Kidney (tissue), 14 donors: ENCODE data around the gene MATN4. TPM values are rescaled to one million over a fixed set of nuclear protein-coding genes. Genes with fewer than 3 reads are reported as not detected.
A peak's percentile ranks its signal among the peaks of the same experiment; 100 is the strongest.

Source experiments
- DNase-seq, 5 donors: peaks; one replicate each; pipeline ENCODE4 v3.0.0-alpha.2; 2013 to 2020
- FAIRE-seq: peaks from 2 replicates; lab custom pipeline; 2012; peaks lifted over from hg19 to GRCh38; lab: Jason Lieb, UNC
- H3K27ac ChIP-seq, 2 donors: one replicate each; pipeline ENCODE4 v1.7.0; 2013; ENCODE audit warnings: low read depth in 2 of 2, low read length in 2 of 2, inconsistent platforms in 1 of 2
- H3K27me3 ChIP-seq: one replicate; pipeline ENCODE4 v1.7.1; 2013; ENCODE audit warnings: low read length, inconsistent platforms; ENCODE audit not compliant: control insufficient read depth, insufficient read depth
- H3K36me3 ChIP-seq, 3 donors: one replicate each; pipeline versions ENCODE4 v1.7.0 to v1.7.1; 2013; ENCODE audit warnings: low read length in 3 of 3, control low read depth in 1 of 3, inconsistent platforms in 1 of 3; ENCODE audit not compliant: insufficient read depth in 3 of 3, control insufficient read depth in 2 of 3
- H3K4me1 ChIP-seq, 3 donors: one replicate each; pipeline versions ENCODE4 v1.7.0 to v1.7.1; 2013; ENCODE audit warnings: low read length in 3 of 3, inconsistent platforms in 1 of 3, low read depth in 1 of 3; ENCODE audit not compliant: control insufficient read depth in 2 of 3, insufficient read depth in 2 of 3
- H3K4me3 ChIP-seq, 3 donors: one replicate each; pipeline versions ENCODE4 v1.7.0 to v1.8.1; 2013; ENCODE audit warnings: low read length in 3 of 3, control low read depth in 1 of 3, inconsistent platforms in 1 of 3
- H3K9ac ChIP-seq, 3 donors: one replicate each; pipeline versions ENCODE4 v1.7.0 to v1.7.1; 2013; ENCODE audit warnings: low read length in 3 of 3, control low read depth in 1 of 3, inconsistent platforms in 1 of 3
- H3K9me3 ChIP-seq, 3 donors: one replicate each; pipeline versions ENCODE4 v1.7.0 to v1.7.1; 2013; ENCODE audit warnings: low read length in 3 of 3, control low read depth in 1 of 3, inconsistent platforms in 1 of 3; ENCODE audit not compliant: control insufficient read depth in 2 of 3, insufficient read depth in 1 of 3
- intact Hi-C: fragments of 100-400 bp; cut with DNase I; formaldehyde crosslinking; loops from one replicate; pipeline ENCODE4 v1.11.1; 2022
- polyA plus RNA-seq: library from polyadenylated mRNA; stranded (reverse); fragments of 350-450 nt; fragmentation: Illumina TruSeq; extraction: RNeasy Lipid Tissue Mini Kit (QIAGEN cat#74804); gene quantifications from one replicate; pipeline ENCODE4 v1.2.3, GENCODE V29; 2014; ENCODE audit warnings: low read depth, low replicate concordance; ENCODE audit not compliant: insufficient read depth
- total RNA-seq: library from RNA; stranded (reverse); fragmentation: NEBNext Ultra II Directional; extraction: Animal tissue kit (Norgen Biotek cat#: 25700); gene quantifications from one replicate; pipeline ENCODE4 v1.2.1, GENCODE V29; 2021
- TF ChIP-seq, protein P1 (sequence below): IDR thresholded peaks from 3 replicates; pipeline ENCODE4 v1.5.1; 2012; ENCODE audit warnings: mild to moderate bottlenecking, moderate library complexity, borderline replicate concordance; ENCODE audit not compliant: insufficient read depth; ENCODE audit errors: extremely low read depth
- donor health status: control.
- donor health status: control.
- donor health status: control.
- donor health status: control.
- donor health status: control.
- donor health status: DM: yes; HTN: yes; CAD: no.
- donor health status: Normal renal cell carcinoma (clear cell type).

The MATN4 gene
- total and polyA plus RNA-seq, 2 donors from 2014 or later = 0.19 TPM

DNA sequence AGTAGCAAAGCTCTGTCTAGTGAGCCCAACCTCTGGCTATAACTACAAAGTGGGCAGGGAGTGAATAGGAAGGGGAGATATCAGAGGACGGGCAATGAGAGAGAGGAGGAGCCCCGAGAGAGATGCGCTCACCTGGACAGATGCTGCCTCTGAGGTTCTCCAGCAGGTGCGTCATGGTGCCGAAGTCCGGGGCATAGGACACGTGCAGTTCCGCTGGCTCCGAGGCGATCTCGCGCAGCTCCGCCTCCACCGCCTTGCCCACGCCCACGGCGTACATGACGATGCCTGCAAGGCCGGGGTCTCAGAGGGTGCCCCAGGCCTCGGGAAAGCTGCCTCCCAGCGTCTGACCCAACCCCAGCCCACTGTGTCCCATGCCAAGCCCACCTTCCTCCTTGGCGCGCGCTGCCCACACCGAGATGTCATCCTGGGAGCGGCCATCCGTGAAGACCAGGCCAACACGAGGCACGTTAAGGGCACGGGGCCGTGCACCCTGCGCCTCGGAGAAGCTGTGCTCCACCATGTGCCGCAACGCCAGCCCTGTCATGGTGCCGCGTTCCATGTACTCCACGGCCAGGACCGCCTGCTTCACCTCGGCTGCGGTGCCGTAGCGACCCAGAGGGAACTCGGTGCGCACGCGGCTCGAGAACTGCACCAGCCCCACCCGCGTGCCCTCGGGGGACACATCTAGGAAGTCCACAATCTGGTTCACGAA is 10.2 kb downstream of the MATN4 start:
- Histone ChIP-seq H3K9me3 (no peaks in the 10 kb centered on the region), H3K36me3 (no peaks in the 10 kb centered on the region), H3K4me3 (no peak overlapping the region), H3K9ac (no peak overlapping the region), H3K27ac (no peak overlapping the region), H3K4me1 (no peaks in the 10 kb centered on the region), H3K27me3 (no peaks in the 10 kb centered on the region)
- DNase-seq (no peak), FAIRE-seq (no peak)
- intact Hi-C loops = no loop called here
- TF ChIP-seq, protein P1, sequence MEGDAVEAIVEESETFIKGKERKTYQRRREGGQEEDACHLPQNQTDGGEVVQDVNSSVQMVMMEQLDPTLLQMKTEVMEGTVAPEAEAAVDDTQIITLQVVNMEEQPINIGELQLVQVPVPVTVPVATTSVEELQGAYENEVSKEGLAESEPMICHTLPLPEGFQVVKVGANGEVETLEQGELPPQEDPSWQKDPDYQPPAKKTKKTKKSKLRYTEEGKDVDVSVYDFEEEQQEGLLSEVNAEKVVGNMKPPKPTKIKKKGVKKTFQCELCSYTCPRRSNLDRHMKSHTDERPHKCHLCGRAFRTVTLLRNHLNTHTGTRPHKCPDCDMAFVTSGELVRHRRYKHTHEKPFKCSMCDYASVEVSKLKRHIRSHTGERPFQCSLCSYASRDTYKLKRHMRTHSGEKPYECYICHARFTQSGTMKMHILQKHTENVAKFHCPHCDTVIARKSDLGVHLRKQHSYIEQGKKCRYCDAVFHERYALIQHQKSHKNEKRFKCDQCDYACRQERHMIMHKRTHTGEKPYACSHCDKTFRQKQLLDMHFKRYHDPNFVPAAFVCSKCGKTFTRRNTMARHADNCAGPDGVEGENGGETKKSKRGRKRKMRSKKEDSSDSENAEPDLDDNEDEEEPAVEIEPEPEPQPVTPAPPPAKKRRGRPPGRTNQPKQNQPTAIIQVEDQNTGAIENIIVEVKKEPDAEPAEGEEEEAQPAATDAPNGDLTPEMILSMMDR = no peak

DNA sequence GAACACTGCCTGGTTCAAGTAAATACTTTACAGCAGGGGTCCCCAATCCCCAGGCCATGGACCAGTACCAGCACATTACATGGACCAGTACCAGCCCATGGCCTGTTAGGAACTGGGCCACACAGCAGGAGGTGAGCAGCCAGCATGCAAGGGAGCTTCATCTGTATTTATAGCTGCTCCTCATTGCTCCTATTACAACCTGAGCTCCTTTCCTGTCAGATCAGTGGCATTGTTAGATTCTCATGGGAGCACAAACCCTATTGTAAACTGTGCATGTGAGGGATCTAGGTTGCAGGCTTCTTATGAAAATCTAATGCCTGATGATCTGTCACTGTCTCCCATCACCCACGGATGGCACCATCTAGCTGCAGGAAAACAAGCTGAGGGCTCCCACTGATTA is 13.4 kb downstream of the MATN4 start:
- Histone ChIP-seq H3K9me3 (no peaks in the 10 kb centered on the region), H3K4me1 (no peaks in the 10 kb centered on the region), H3K27ac (no peak overlapping the region), H3K36me3 (no peaks in the 10 kb centered on the region), H3K27me3 (no peaks in the 10 kb centered on the region), H3K4me3 (no peak overlapping the region), H3K9ac (no peak overlapping the region)
- DNase-seq (no peak), FAIRE-seq (no peak)
- intact Hi-C loops = no loop called here
- TF ChIP-seq, protein P1 = no peak

DNA sequence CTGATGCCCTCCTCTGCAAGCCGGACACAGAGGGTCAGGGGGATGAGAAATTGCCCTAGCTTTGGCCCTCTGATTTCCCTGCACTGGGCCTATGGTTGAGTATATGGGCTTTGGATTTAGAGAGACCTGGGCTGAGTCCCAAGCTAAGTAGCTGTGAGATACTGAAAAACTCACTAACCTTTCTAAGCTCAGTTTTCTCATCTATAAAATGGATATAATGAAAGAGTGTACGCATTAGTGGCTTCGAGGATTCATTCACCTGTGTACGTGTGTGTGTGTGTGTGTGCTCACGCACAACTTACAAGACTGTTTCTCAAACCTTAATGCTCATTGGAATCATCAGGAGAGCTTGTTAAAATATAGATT is 14.1 kb downstream of the MATN4 start:
- intact Hi-C loops = no loop called here
- no peak for FAIRE-seq

More for the DNA sequence above, 14.1 kb downstream of the MATN4 start:
- no peaks in the 10 kb centered on the region for H3K36me3 ChIP-seq
- no peak for DNase-seq
- TF ChIP-seq, protein P1 = no peak
- no peak overlapping the region for H3K9ac ChIP-seq
- no peak overlapping the region for H3K27ac ChIP-seq
- peak overlapping the region in 1 of 3 donors; percentile 51 for H3K4me3 ChIP-seq
- no peaks in the 10 kb centered on the region for H3K27me3 ChIP-seq
- H3K4me1 ChIP-seq = no peaks in the 10 kb centered on the region
- no peaks in the 10 kb centered on the region for H3K9me3 ChIP-seq
